GM21360 (cell line): ENCODE measurements around the gene TP53BP1.
"Not testable (repeated sequence)": the region's sequence is repeated elsewhere in the genome, so short reads cannot be mapped to it uniquely, and the experiment has no call there.

Experiments used
- ATAC-seq: cut with Tn5 transposase; IDR thresholded peaks from one replicate; pipeline ENCODE4 v1.9.1; 2021; ENCODE audit warnings: mild to moderate bottlenecking, moderate library complexity; ENCODE audit not compliant: unreplicated experiment

TP53BP1 gene

GRCh38 chr15:43492673-43493601 lies at the start of gene TP53BP1:
TP53BP1 (minus strand) TSS chr15:43493156; CDS start chr15:43493043, 113 bp downstream.
- ATAC-seq = peak; percentile 96

- ATAC-seq = no peak
Observed at GRCh38 chr15:43541785-43542184, 48.8 kb upstream of the TP53BP1 start.

- ATAC-seq = no peak
Observed at GRCh38 chr15:43538091-43538490, 45.1 kb upstream of the TP53BP1 start.

- no peak for ATAC-seq
Observed at GRCh38 chr15:43534897-43535296, 41.9 kb upstream of the TP53BP1 start.

- ATAC-seq = not testable (repeated sequence)
Observed at GRCh38 chr15:43532826-43533225, 39.9 kb upstream of the TP53BP1 start.

- ATAC-seq = no peak
Observed at GRCh38 chr15:43531018-43531670, 38.2 kb upstream of the TP53BP1 start.

GRCh38 chr15:43529587-43530345 lies 36.8 kb upstream of the TP53BP1 start:
- ATAC-seq = no peak

- ATAC-seq = no peak
Observed at GRCh38 chr15:43529141-43529540, 36.2 kb upstream of the TP53BP1 start.

- ATAC-seq = no peak
Observed at GRCh38 chr15:43528542-43529007, 35.6 kb upstream of the TP53BP1 start.

GRCh38 chr15:43527802-43528541 lies 35.0 kb upstream of the TP53BP1 start:
- no peak for ATAC-seq

- no peak for ATAC-seq
Observed at GRCh38 chr15:43527016-43527801, 34.3 kb upstream of the TP53BP1 start.

- ATAC-seq = no peak
Observed at GRCh38 chr15:43526261-43526930, 33.4 kb upstream of the TP53BP1 start.

GRCh38 chr15:43525131-43525530 lies 32.2 kb upstream of the TP53BP1 start:
- no peak for ATAC-seq

GRCh38 chr15:43524254-43524845 lies 31.4 kb upstream of the TP53BP1 start:
- ATAC-seq = no peak

GRCh38 chr15:43523646-43524045 lies 30.7 kb upstream of the TP53BP1 start:
- no peak for ATAC-seq

GRCh38 chr15:43522247-43522646 lies 29.3 kb upstream of the TP53BP1 start:
- no peak for ATAC-seq

- no peak for ATAC-seq
Observed at GRCh38 chr15:43521419-43521818, 28.5 kb upstream of the TP53BP1 start.

- no peak for ATAC-seq
Observed at GRCh38 chr15:43520138-43520537, 27.2 kb upstream of the TP53BP1 start.

GRCh38 chr15:43519196-43519595 lies 26.2 kb upstream of the TP53BP1 start:
- no peak for ATAC-seq
